Heart right ventricle (tissue), 16 donors: ENCODE data around the gene SYNDIG1. TPM values are rescaled to one million over a fixed set of nuclear protein-coding genes. Genes with fewer than 3 reads are reported as not detected.
A peak's percentile ranks its signal among the peaks of the same experiment; 100 is the strongest.

Experiments
- ATAC-seq, 8 donors: fragments of 200-7000 bp; cut with Tn5 transposase; one replicate each; pipeline ENCODE4 v1.9.1; 2020; ENCODE audit warnings: mild to moderate bottlenecking in 8 of 8, moderate library complexity in 8 of 8, moderate number of reproducible peaks in 1 of 8
- DNase-seq, 2 donors: peaks; one replicate each; pipeline ENCODE4 v3.0.0-alpha.2; 2020
- H3K27ac ChIP-seq, 10 donors: fragments of 200-600 bp; sonication (generic) in 2 of 10; one replicate each; pipeline versions ENCODE4 v1.5.0 to v1.8.0; 2020 to 2022; ENCODE audit warnings: mild to moderate bottlenecking in 3 of 10
- H3K27me3 ChIP-seq, 7 donors: fragments of 200-600 bp; one replicate each; pipeline ENCODE4 v1.8.0; 2021 to 2022; ENCODE audit warnings: mild to moderate bottlenecking in 2 of 7
- H3K36me3 ChIP-seq, 9 donors: fragments of 200-600 bp; sonication (generic) in 1 of 9; one replicate each; pipeline versions ENCODE4 v1.5.0 to v1.8.0; 2020 to 2022; ENCODE audit warnings: mild to moderate bottlenecking in 2 of 9
- H3K4me1 ChIP-seq, 9 donors: fragments of 200-600 bp; sonication (generic) in 1 of 9; one replicate each; pipeline versions ENCODE4 v1.5.0 to v1.8.0; 2020 to 2022; ENCODE audit warnings: mild to moderate bottlenecking in 4 of 9
- H3K4me3 ChIP-seq, 10 donors: fragments of 200-600 bp; sonication (generic) in 2 of 10; one replicate each; pipeline versions ENCODE4 v1.5.0 to v1.8.0; 2020 to 2022; ENCODE audit warnings: mild to moderate bottlenecking in 7 of 10, moderate library complexity in 2 of 10
- H3K9me3 ChIP-seq, 11 donors: fragments of 200-600 bp in 10 of 11; sonication (generic) in 2 of 11; one replicate each; pipeline versions ENCODE4 v1.5.0 to v1.8.0; 2013 to 2022; ENCODE audit warnings: mild to moderate bottlenecking in 2 of 11, control low read depth in 1 of 11, moderate library complexity in 1 of 11
- WGBS, 2 donors: extraction: QIAGEN DNeasy Blood & Tissue Kit; methylation state at CpG; one replicate each; pipeline ENCODE4 v1.1.7; 2013; ENCODE audit warnings: inconsistent platforms in 1 of 2; 5-methylcytosine and 5-hydroxymethylcytosine counted together
- intact Hi-C, 10 donors: fragments of 100-400 bp; cut with DNase I; formaldehyde crosslinking; loops; one replicate each; pipeline versions ENCODE4 v1.11.1 to v1.14.2; 2022
- polyA plus RNA-seq, 2 donors: library from polyadenylated mRNA; stranded (reverse); fragments of 200-250 nt; gene quantifications; one replicate each; pipeline ENCODE4 v1.2.3, GENCODE V29; 2013
- total RNA-seq, 10 donors: library from RNA; stranded (reverse); fragmentation: NEBNext Ultra II Directional in 3 of 10; extraction: Animal tissue kit (Norgen Biotek cat#: 25700) in 3 of 10; gene quantifications; one replicate each; pipeline versions ENCODE4 v1.2.1 to v1.2.4, GENCODE V29; 2021 to 2023
- TF ChIP-seq, protein P1 (sequence below), 9 donors: fragments of 200-600 bp; sonication (generic) in 2 of 9; IDR thresholded peaks; one replicate each; pipeline versions ENCODE4 v1.5.0 to v1.8.0; 2021 to 2022; ENCODE audit warnings: antibody characterized with exemption in 9 of 9, mild to moderate bottlenecking in 5 of 9, moderate library complexity in 1 of 9
- donor health status: Arrhythmogenic right ventricular cardiomyopathy.
- donor health status: ischemic (EF 13 %, LVEDD 7.1; RV severe dilation, severe dysfunction).
- donor health status: healthy with polysubstance abuse.
- donor health status: DM: no; HTN: yes; CAD: no.
- donor health status: DM: no; HTN: no; CAD: no.
- donor health status: ischemic (EF 25% LVEDD 6.9; RV normal size, moderate dysfunction).
- donor health status: ischemic (EF 25% LVEDD 5.7; RV mildly dilated, moderate dysfunction).
- donor health status: healthy.
- donor health status: DM: yes; HTN: yes; CAD: no.
- donor health status: Ischemic cardiomyopathy.
- donor health status: ischemic (EF 35%, LVEDD 5.7; RV mildly dilated, moderate dysfunction).
- donor health status: nonischemic (EF 11% LVEDD 7.7; RV severe dilation, severe dysfunction).
- donor health status: DM: yes; HTN: yes; CAD: no.
- donor health status: PGD.
- donor health status: ischemic (EF 29% LVEDD 5.4; RV normal size, mild dysfunction).
- donor health status: nonischemic (EF 23%, LVEDD 6.1; RV moderate dilation, normal function).

Gene SYNDIG1
- total and polyA plus RNA-seq, 12 donors, result 8.6 to 34.7 (median 19.9) TPM

- H3K27ac ChIP-seq, result no peak overlapping the region
- H3K4me3 ChIP-seq, result no peak overlapping the region
- WGBS, 2 donors, result 78 to 84% methylated on average over 2 of the region's 2 CpGs
- H3K27me3 ChIP-seq, result peaks cover 0 to 12% (median 0%) of the 10 kb centered on the region in 7 donors
- no peaks in the 10 kb centered on the region for H3K9me3 ChIP-seq
- intact Hi-C loops, result no loop called here
- H3K36me3 ChIP-seq, result no peaks in the 10 kb centered on the region
- no peak for ATAC-seq
- TF ChIP-seq, protein P1, sequence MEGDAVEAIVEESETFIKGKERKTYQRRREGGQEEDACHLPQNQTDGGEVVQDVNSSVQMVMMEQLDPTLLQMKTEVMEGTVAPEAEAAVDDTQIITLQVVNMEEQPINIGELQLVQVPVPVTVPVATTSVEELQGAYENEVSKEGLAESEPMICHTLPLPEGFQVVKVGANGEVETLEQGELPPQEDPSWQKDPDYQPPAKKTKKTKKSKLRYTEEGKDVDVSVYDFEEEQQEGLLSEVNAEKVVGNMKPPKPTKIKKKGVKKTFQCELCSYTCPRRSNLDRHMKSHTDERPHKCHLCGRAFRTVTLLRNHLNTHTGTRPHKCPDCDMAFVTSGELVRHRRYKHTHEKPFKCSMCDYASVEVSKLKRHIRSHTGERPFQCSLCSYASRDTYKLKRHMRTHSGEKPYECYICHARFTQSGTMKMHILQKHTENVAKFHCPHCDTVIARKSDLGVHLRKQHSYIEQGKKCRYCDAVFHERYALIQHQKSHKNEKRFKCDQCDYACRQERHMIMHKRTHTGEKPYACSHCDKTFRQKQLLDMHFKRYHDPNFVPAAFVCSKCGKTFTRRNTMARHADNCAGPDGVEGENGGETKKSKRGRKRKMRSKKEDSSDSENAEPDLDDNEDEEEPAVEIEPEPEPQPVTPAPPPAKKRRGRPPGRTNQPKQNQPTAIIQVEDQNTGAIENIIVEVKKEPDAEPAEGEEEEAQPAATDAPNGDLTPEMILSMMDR (IDR thresholded peaks at IDR 0.05), result no peak
- no peak for DNase-seq
- H3K4me1 ChIP-seq, result no peaks in the 10 kb centered on the region
These were observed 26.0 kb upstream of the SYNDIG1 start for GRCh38 chr20:24443436-24443835.

DNA sequence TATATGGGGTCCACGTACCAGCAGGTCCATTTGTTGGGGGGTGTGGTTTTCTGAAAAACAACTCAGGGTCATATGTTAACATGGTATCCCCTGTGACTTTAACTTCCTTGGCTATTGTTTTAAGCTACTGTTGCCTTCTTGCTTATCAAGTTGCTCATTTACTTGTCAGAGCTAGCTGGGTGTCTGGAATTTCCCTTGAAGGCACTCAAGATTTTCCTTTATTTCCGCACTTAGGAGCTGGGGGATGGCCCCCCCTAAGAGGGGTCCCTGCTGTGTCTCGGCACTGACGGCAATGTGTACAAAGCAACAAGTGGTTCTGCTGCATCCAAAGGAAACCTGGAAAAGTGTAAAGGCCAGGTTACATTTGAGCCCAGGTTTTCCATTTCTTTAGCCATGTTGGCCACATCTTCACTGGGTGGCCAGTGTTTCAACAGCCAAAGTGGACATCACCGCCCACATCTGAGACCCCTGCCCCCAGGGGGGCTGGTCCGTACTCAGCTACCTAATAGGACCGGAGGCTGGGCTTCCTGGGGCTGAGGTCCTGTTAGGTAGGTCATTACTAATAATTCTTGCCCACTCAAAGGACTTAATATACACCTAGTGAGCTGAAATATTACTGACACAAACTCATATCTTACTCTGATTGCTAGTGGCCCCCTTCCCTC, 24.8 kb upstream of the SYNDIG1 start:
- 66 to 70% methylated on average over 7 of the region's 7 CpGs for WGBS, 2 donors
- intact Hi-C loops, result no loop called here
- no peak for DNase-seq
- no peak for ATAC-seq
- no peaks in the 10 kb centered on the region for H3K36me3 ChIP-seq
- peaks cover 0 to 11% (median 0%) of the 10 kb centered on the region in 7 donors for H3K27me3 ChIP-seq
- H3K4me3 ChIP-seq, result no peak overlapping the region
- H3K9me3 ChIP-seq, result no peaks in the 10 kb centered on the region
- TF ChIP-seq, protein P1 (IDR thresholded peaks at IDR 0.05), result no peak
- H3K4me1 ChIP-seq, result no peaks in the 10 kb centered on the region
- H3K27ac ChIP-seq, result no peak overlapping the region

DNA sequence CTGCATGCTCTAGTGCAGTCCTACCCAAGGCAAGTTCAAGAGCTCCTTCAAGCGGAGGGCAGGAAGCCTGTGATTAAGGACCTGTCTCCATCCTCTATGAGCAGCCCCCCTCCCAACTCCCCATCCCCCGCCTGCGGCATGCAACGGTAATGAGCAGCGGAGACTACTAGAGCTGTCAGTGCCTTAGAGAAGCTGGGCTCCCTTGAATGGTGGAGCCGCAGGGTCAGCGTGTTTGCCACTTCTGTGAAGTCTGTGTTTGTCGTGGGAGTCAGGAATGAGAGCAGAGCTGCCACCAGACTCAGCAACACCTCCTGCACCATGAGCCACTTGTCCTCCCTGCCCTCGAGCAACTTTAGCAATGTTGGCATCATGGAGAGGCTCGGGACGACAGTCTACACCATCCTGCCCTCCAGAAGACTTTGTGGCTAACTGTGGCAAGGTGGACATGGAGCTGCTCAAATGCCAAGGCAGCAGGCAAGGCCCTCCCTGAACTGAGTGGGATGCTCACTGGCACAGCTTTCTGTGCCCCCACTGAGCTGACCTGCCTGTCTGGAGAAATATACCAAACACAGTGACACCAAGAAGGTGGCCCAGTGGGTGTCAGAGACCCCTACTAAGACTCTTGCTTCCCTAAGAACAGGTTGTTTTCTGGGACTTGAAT, 23.8 kb upstream of the SYNDIG1 start:
- Histone ChIP-seq H3K9me3 (no peaks in the 10 kb centered on the region), H3K27me3 (peaks cover 0 to 11% (median 0%) of the 10 kb centered on the region in 7 donors), H3K27ac (no peak overlapping the region), H3K36me3 (no peaks in the 10 kb centered on the region), H3K4me1 (no peaks in the 10 kb centered on the region), H3K4me3 (no peak overlapping the region)
- intact Hi-C loops, result no loop called here
- peak in 1 of 8 donors; percentile 13 for ATAC-seq
- whole genome bisulfite sequencing, 2 donors, result 57 to 62% methylated on average over 11 of the region's 11 CpGs
- TF ChIP-seq, protein P1 (IDR thresholded peaks at IDR 0.05), result no peak
- no peak for DNase-seq

GRCh38 chr20:24446811-24447210, 22.6 kb upstream of the SYNDIG1 start:
- Histone ChIP-seq H3K27ac (no peak overlapping the region), H3K36me3 (no peaks in the 10 kb centered on the region), H3K4me1 (no peaks in the 10 kb centered on the region), H3K9me3 (no peaks in the 10 kb centered on the region), H3K4me3 (no peak overlapping the region), H3K27me3 (peaks cover 0 to 11% (median 0%) of the 10 kb centered on the region in 7 donors)
- TF ChIP-seq, protein P1 (IDR thresholded peaks at IDR 0.05), result no peak
- ATAC-seq, result no peak
- intact Hi-C loops, result no loop called here
- 70 to 86% methylated on average over 2 of the region's 2 CpGs for WGBS, 2 donors
- DNase-seq, result no peak
